Iris pigment epithelial cell (primary cell): ENCODE data around the gene IER5.
"Not testable (repeated sequence)": the region's sequence is repeated elsewhere in the genome, so short reads cannot be mapped to it uniquely, and the experiment has no call there.

Experiments
- DNase-seq: peaks from one replicate; pipeline ENCODE4 v3.0.0-alpha.2; 2011; ENCODE audit warnings: low read depth

Gene IER5

GRCh38 chr1:181088079-181089016, at the start of gene IER5:
Gene IER5 (plus strand): TSS chr1:181088700. CDS start chr1:181088903, 203 bp downstream.
- peak; percentile 97 for DNase-seq

DNA sequence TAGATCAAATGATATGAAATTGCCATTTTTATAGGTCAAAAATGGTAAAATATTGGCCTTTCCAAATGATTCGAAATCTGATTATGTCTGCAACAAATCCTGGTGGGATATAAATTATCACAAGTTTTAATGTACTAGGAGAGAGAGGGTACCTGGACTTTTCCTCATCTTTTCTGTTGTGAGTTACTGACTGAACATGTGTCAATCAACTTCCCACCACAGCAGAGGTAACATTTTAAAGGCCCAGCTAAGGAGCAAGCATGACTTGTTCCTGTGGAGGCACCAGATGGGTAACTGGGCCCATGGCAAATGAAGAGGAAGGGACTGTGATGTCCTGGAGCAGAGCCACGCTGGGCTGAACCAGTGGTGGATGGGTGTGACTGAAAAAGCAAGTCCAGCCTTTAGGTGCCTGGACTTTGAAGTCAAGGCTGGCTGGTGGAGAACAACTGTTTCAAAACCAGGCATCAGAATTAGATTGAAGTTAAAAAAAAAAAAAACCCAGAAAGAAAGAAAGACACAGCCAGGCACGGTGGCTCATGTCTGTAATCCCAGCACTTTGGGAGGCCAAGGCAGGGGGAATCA, 48.1 kb upstream of the IER5 start:
- DNase-seq, result no peak

DNA sequence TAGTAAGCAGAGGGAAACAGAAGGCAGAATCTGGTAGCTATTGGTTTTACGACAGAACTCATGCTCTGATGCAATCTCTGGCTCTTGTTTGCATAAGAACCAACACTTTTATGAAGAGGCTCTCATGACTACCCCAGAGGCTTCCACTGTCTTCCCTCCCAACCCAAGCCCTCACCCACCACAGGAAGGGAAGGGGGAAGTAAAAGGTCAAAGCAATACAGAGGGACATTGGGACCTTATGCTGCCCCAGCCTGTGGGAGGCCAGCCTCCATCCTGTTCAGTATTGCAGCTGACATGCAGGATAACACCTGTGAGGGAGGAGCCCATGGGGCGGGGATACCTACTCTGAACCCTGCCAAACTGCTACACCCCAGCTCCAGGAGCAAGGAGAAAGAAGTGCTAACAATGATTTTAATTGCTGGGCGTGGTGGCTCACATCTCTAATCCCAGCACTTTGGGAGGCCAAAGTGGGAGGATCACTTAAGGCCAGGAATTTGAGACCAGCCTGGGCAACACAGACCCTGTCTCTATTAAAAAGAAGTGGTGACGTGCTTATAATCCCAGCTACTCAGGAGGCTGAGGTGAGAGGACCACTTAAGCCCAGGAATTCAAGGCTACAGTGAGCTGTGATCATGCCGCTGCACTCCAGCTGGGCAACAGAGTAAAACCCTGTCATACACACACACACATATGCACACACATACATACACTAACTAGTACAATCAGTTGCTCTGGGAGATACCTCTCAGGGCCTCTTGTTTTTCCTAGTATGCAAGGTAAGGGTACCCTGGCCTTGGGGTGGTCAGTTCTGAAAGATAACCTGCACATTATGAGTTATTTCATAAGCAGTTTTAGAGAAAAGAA, 45.2 kb upstream of the IER5 start:
- peak; percentile 47 for DNase-seq

GRCh38 chr1:181044449-181044966, 44.0 kb upstream of the IER5 start:
- peak; percentile 80 for DNase-seq

GRCh38 chr1:181045946-181046345, 42.6 kb upstream of the IER5 start:
- not testable (repeated sequence) for DNase-seq

DNA sequence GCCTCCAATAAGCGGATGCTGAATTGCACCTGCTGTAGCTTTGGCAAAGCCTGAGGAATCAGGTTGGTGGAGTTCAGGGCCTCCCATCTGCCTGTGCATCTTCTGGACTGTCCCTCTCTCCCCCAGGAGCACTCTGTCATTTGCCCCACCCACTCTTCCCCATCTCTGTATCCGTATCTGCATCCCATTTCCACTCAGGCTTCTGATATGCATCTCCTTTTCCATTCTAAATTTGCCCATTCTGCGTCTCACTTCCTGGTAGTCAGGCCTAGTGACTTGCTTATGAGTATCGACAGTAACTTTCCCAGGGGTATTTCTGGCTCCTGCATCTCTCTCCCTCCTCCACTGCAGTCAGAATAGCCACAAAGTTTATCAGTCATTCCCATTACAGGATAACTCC, 39.1 kb upstream of the IER5 start:
- no peak for DNase-seq

DNA sequence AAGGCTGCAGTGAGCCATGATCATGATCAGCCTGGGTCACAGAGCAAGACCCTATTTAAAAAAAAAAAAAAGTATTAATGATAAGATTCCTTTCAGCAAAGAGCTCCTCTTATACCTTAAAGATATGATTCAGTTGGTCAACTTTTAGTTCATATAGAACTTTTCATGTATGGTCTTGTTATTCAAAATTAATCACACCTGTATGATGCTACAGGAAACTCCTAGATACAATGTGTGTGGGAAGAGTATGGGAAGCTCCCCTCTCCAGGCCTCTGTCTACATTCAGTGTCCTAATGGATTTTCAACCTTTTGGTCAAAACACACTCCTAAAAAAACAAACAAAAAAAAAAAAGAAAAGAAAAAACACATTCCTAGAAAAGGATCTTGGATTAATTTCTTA, 37.6 kb upstream of the IER5 start:
- DNase-seq, result no peak

GRCh38 chr1:181056560-181056959, 31.9 kb upstream of the IER5 start:
- DNase-seq, result no peak

DNA sequence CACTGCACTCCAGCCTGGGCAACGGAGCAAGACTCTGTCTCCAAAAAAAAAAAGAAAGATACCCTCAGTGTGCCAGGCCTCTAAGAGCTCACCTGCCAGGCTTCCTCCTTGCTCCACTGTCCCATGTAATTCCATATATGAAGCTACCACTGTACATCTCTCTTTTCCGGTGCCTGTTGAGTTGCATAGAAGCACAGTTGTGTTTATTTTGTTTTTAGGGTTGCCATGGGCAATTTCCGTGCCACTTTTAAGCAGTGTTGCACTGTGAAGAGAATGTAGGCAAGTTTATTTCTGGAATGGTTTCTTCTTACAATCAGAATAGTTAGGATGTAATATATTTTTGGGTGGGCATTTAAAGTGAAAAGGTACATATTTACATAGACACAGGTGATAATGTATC, 31.4 kb upstream of the IER5 start:
- DNase-seq, result no peak

- DNase-seq, result no peak
Measured at GRCh38 chr1:181059435-181059834, 29.1 kb upstream of the IER5 start.

DNA sequence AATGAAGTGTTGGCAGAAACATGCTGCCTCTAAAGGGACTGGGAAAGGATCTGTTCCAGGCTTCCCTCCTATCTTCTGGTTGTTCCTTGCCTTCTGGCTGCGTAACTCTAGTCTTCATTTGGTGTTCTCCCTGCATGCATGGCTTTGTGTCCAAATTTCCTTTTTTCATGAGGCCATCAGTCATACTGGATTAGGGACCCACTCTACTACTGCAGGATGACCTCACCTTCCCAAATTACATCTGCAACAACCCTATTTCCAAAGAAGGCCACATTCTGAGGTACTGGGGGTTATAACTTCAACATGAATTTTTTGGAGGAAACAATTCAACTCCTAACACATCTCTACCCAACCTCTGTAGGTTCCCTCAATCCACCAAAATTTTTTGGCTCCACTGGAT, 28.4 kb upstream of the IER5 start:
- DNase-seq, result no peak

DNA sequence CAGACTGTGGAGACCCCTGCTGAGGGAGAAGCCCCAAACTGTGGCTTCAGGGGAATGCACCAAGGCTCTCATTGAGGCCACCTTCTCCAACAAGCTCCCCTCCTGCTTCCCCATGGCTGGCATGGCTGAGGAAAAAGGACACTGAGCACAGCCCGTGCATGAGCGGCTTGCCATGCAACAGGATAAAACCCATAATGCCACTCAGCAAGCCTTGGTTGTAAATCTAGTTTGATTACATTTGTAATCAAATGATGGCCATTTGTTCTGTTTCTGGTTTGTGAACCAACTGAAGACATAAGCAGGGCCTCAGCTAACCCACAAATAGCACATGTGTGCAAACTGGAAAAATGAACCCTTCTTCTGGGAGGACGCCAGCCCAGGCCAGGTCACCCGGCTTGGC, 27.6 kb upstream of the IER5 start:
- DNase-seq, result not testable (repeated sequence)

- no peak for DNase-seq
Measured at GRCh38 chr1:181061487-181061886, 27.0 kb upstream of the IER5 start.

DNA sequence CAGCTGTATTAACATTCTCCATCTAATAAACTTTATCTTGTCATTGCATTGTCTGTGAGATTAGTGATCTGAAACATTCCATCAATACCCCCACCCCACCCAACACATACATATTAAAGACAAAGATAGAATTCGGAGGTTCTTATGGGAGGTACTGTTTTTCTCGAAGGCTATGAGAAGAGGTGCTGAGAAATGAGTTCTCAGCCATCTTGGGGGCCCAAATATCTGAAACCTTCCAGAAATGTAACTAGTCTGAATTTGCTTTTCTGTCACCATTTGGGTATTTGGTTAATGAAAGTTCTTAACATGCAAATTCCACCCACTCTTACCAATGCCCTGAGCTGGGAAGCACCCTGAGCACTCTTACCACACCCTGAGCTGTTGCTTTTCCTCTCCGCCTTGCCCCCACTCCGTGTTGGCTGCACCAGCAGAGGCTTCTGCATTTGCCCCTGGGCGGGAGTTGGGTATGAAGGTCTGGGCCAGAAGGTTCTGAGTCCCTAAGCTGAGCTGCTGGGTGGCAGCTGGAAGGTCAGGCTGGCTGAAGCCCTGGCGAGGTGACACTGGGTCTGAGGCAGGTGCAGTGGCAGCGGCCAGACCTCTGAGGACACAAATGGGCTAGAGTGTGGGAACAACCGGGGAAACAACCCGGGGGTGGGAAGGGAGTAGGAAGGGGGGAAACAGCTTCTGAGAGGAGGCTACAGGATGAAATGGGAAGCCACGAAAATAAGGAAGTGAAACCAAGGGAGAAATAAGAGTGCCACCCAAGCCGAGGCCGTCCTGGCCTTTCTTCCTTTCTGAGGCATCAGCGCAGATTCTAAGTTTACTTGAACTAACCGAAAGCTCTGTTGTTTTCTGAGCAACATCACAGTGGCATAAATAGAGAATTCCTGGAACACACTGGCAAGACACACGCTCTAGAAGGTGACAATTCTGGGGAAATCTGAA, 26.3 kb upstream of the IER5 start:
- DNase-seq, result no peak

- DNase-seq, result peak; percentile 75
Measured at GRCh38 chr1:181062836-181063428, 25.6 kb upstream of the IER5 start.

DNA sequence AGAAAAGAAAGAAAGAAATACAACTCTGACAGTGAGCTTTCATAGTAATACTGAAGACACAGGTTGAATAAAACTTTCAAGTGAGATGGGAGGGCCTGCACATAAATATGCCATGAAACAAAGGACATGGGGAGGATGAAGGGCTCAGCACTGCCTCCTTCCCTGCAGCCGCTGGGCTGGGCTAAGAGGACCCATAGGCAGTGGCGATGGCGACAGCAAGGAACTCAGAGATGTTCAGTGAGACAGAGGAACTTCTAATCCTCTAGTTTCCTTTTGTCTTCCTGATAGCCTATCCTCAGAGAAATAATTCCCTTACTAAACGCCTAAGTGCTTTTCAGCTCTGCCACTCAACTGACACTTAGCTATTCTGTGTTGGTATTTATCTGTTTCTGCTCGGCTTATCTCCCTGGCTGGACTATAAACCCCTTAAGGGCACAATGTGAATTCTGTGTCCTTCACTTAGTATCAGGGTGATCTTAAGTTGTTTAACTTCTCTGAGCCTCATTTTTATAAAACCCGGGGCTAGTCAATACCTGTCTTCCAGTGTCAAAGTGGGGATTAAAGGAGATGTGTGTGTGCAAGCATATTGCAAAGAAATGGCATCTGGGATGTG, 24.4 kb upstream of the IER5 start:
- no peak for DNase-seq

- DNase-seq, result no peak
Measured at GRCh38 chr1:181064702-181065101, 23.8 kb upstream of the IER5 start.

- peak; percentile 95 for DNase-seq
Measured at GRCh38 chr1:181073638-181074037, 14.9 kb upstream of the IER5 start.

DNA sequence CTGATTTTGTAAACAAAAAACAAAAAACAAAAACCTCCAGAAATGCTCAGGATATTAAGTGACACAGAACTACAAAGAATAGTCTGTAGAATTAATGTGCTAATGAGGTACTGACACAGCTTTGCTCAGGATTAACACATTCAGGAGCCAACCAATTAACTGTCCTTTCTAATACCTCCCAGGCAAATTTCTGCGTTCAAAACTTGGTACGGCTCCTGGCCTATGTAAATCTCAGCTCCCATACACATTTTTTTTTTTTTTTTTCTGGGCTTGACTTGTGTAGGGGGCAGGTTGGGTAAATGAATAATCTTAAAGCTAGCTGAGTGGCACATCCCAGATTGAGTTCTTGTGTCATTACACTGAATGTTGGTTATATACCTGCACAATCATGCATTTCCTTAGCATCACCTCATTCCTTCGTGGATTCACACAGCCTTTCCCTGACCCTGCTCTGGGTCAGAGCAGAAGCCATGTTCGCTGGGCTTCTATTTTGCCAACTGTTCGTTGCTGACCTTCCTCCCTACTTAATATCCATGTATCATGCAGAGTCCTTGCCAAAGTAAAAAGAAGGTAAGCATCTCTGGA, 12.6 kb upstream of the IER5 start:
- no peak for DNase-seq

- DNase-seq, result no peak
Measured at GRCh38 chr1:181076852-181077251, 11.6 kb upstream of the IER5 start.
